Neutrophil (primary cell): ENCODE results near the gene NEU4.
"Not testable (repeated sequence)": the region's sequence is repeated elsewhere in the genome, so short reads cannot be mapped to it uniquely, and the experiment has no call there.

Experiments
- H3K27ac ChIP-seq: fragments of 200-600 bp; sonication (generic); 2 replicates; pipeline ENCODE4 v1.5.1; 2016; ENCODE audit warnings: mild to moderate bottlenecking, moderate library complexity
- H3K27me3 ChIP-seq: fragments of 200-600 bp; sonication (generic); 2 replicates; pipeline ENCODE4 v1.6.0; 2016; ENCODE audit warnings: mild to moderate bottlenecking
- H3K36me3 ChIP-seq: fragments of 200-600 bp; sonication (generic); 2 replicates; pipeline ENCODE4 v1.5.1; 2017
- H3K4me1 ChIP-seq, 2 experiments: fragments of 200-600 bp in 1 of 2; sonication (generic) in 1 of 2; 1 replicate in 1 of 2; 2 replicates in 1 of 2; pipeline versions ENCODE4 v1.5.1 to v1.6.1; 2013 to 2016; ENCODE audit warnings: low read depth in 1 of 2, low read length in 1 of 2, mild to moderate bottlenecking in 1 of 2, moderate library complexity in 1 of 2; ENCODE audit not compliant: control insufficient read depth in 1 of 2, insufficient read depth in 1 of 2
- H3K4me3 ChIP-seq, 2 experiments: fragments of 200-600 bp in 1 of 2; sonication (generic) in 1 of 2; 1 replicate in 1 of 2; 2 replicates in 1 of 2; pipeline ENCODE4 v1.5.1; 2013 to 2016; ENCODE audit warnings: low read depth in 1 of 2, low read length in 1 of 2, mild to moderate bottlenecking in 1 of 2, moderate library complexity in 1 of 2
- H3K9me3 ChIP-seq: fragments of 200-600 bp; sonication (generic); 2 replicates; pipeline ENCODE4 v1.5.1; 2016
- CTCF ChIP-seq: fragments of 200-600 bp; sonication (generic); IDR thresholded peaks from 2 replicates; pipeline ENCODE4 v1.5.1; 2016; ENCODE audit warnings: antibody characterized with exemption

Gene NEU4

GRCh38 chr2:241808721-241809382 is at the start of gene NEU4:
TSS of gene NEU4 (plus strand) at chr2:241809193. CDS start at chr2:241814485, 5,292 bp downstream.
- H3K9me3 ChIP-seq, result no peaks in the 10 kb centered on the region
- H3K4me3 ChIP-seq, result no peak within 1 kb of the TSS
- H3K4me1 ChIP-seq, result peaks cover 0 to 3% of the 10 kb centered on the region in 2 experiments
- peaks cover 13% of the 10 kb centered on the region for H3K27me3 ChIP-seq
- TF ChIP-seq CTCF, result no peak
- H3K27ac ChIP-seq, result no peak within 1 kb of the TSS
- H3K36me3 ChIP-seq, result no peaks in the 10 kb centered on the region

DNA sequence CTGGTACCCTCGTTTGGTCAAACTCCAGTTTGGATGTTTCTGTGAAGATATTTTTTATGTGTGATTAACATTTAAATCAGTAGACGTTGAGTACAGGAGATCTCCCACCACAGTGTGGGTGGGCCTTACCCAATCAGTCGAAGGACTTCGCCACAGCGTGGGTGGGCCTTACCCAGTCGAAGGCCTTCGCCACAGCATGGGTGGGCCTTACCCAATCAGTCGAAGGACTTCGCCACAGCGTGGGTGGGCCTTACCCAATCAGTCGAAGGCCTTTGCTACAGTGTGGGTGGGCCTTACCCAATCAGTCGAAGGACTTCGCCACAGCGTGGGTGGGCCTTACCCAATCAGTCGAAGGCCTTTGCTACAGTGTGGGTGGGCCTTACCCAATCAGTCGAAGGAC is 49.1 kb upstream of the NEU4 start:
- H3K4me3 ChIP-seq, H3K9me3 ChIP-seq, H3K27ac ChIP-seq, H3K27me3 ChIP-seq: not testable (repeated sequence)
- Histone ChIP-seq H3K4me1 (peaks cover 21 to 22% of the 10 kb centered on the region in 2 experiments), H3K36me3 (peaks cover 38% of the 10 kb centered on the region)

GRCh38 chr2:241760301-241760771 is 48.7 kb upstream of the NEU4 start:
- Histone ChIP-seq H3K36me3 (peaks cover 34% of the 10 kb centered on the region), H3K27me3 (no peaks in the 10 kb centered on the region), H3K9me3 (no peaks in the 10 kb centered on the region), H3K4me1 (peaks cover 22 to 23% of the 10 kb centered on the region in 2 experiments), H3K27ac (no peak overlapping the region), H3K4me3 (no peak overlapping the region)
- TF ChIP-seq CTCF, result no peak

- Histone ChIP-seq H3K36me3 (peaks cover 13% of the 10 kb centered on the region), H3K4me1 (peaks cover 22 to 23% of the 10 kb centered on the region in 2 experiments), H3K4me3 (no peak overlapping the region), H3K9me3 (no peaks in the 10 kb centered on the region), H3K27me3 (no peaks in the 10 kb centered on the region), H3K27ac (peak overlapping the region; percentile 57)
- no peak for TF ChIP-seq CTCF
Measured at GRCh38 chr2:241762321-241762932, 46.6 kb upstream of the NEU4 start.

DNA sequence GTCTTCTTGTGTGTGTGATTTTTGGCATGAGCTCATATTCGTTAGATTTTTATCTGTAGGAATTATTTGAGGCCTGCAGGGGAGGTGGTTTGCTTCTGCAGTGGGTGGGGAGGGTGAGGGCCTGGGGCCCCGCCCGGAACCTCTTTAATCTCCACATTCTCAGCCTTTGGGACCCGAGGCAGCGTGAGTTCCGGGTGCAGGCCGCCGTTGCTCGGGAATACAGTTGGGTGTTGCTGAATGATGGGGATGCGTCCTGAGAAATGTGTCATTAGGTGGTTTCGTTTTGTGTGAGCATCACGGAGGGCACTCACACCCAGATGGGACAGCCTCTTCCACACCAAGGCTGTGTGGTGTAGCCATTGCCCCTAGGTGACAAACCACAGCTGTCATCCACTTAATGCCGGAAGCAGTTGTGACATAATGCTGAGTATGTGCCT is 46.0 kb upstream of the NEU4 start:
- no peak for TF ChIP-seq CTCF

More for the DNA sequence above, 46.0 kb upstream of the NEU4 start:
- peaks cover 22 to 23% of the 10 kb centered on the region in 2 experiments for H3K4me1 ChIP-seq
- H3K36me3 ChIP-seq, result peaks cover 14% of the 10 kb centered on the region
- H3K27me3 ChIP-seq, result no peaks in the 10 kb centered on the region
- H3K9me3 ChIP-seq, result no peaks in the 10 kb centered on the region
- no peak overlapping the region for H3K4me3 ChIP-seq
- H3K27ac ChIP-seq, result peak overlapping the region; percentile 57
